Fibroblast of lung (primary cell): ENCODE data around the gene PSTPIP2. TPM values are rescaled to one million over a fixed set of nuclear protein-coding genes. Genes with fewer than 3 reads are reported as not detected.

Experiments
- DNase-seq, 2 donors: peaks; one replicate each; pipeline versions ENCODE4 v3.0.0 to v3.0.0-alpha.2; 2010; ENCODE audit warnings: low read depth in 2 of 2
- H2AFZ ChIP-seq: 2 replicates; pipeline ENCODE4 v1.5.1; 2012; ENCODE audit warnings: low read length, control low read depth, inconsistent platforms
- H3K27ac ChIP-seq: 2 replicates; pipeline ENCODE4 v1.5.1; 2011; ENCODE audit warnings: low read length, control low read depth; ENCODE audit not compliant: insufficient read depth
- H3K27me3 ChIP-seq: 2 replicates; pipeline ENCODE4 v1.5.1; 2011; ENCODE audit warnings: mild to moderate bottlenecking, low read length; ENCODE audit not compliant: control insufficient read depth, insufficient read depth
- H3K36me3 ChIP-seq: 2 replicates; pipeline ENCODE4 v1.5.1; 2011; ENCODE audit warnings: low read length; ENCODE audit not compliant: control insufficient read depth, insufficient read depth
- H3K4me1 ChIP-seq: 2 replicates; pipeline ENCODE4 v1.5.1; 2011; ENCODE audit warnings: low read length; ENCODE audit not compliant: control insufficient read depth, insufficient read depth; ENCODE audit errors: extremely low read depth
- H3K4me2 ChIP-seq: 2 replicates; pipeline ENCODE4 v1.5.1; 2011; ENCODE audit warnings: low read length, control low read depth; ENCODE audit not compliant: insufficient read depth; ENCODE audit errors: extremely low read depth
- H3K4me3 ChIP-seq, 4 experiments: fragments of 200-600 bp in 1 of 4; sonication (generic) in 1 of 4; replicated peaks in 1 of 4; 2 replicates each; pipeline ENCODE4 v1.5.1; 2011 to 2016; ENCODE audit warnings: low read length in 4 of 4, low read depth in 3 of 4, mild to moderate bottlenecking in 3 of 4, control low read depth in 2 of 4, inconsistent platforms in 1 of 4, mixed read lengths in 1 of 4; ENCODE audit not compliant: insufficient read depth in 1 of 4; ENCODE audit errors: control extremely low read depth in 1 of 4
- H3K79me2 ChIP-seq: 2 replicates; pipeline ENCODE4 v1.5.1; 2012; ENCODE audit warnings: mild to moderate bottlenecking, low read length, inconsistent platforms; ENCODE audit not compliant: control insufficient read depth, insufficient read depth
- H3K9ac ChIP-seq: 2 replicates; pipeline ENCODE4 v1.5.1; 2011; ENCODE audit warnings: mild to moderate bottlenecking, low read length, control low read depth; ENCODE audit not compliant: insufficient read depth
- H3K9me3 ChIP-seq: 2 replicates; pipeline ENCODE4 v1.5.1; 2012; ENCODE audit warnings: low read depth, low read length; ENCODE audit not compliant: control insufficient read depth, insufficient read depth
- H4K20me1 ChIP-seq: 2 replicates; pipeline ENCODE4 v1.5.1; 2011; ENCODE audit warnings: low read length; ENCODE audit not compliant: control insufficient read depth, insufficient read depth; ENCODE audit errors: extremely low read depth
- EZH2 ChIP-seq: IDR thresholded peaks from 2 replicates; pipeline ENCODE4 v1.5.1; 2012; ENCODE audit warnings: low read length, control low read depth, mild to moderate bottlenecking; ENCODE audit errors: missing control alignments
- polyA plus RNA-seq, 2 donors: library from polyadenylated mRNA; depleted of rRNA in 1 of 2; stranded (reverse) in 1 of 2; unstranded in 1 of 2; fragments of >200 nt; gene quantifications; 2 replicates each; pipeline ENCODE4 v1.2.1, GENCODE V29; 2011 to 2012; ENCODE audit warnings: missing spikeins in 1 of 2
- total RNA-seq: library from RNA; depleted of rRNA; stranded (reverse); fragments of >200 nt; gene quantifications from 2 replicates; pipeline ENCODE4 v1.2.1, GENCODE V29; 2014
- TF ChIP-seq, protein P1 (sequence below), 2 donors: IDR thresholded peaks in 1 of 2; conservative IDR thresholded peaks in 1 of 2; 1 replicate in 1 of 2; 2 replicates in 1 of 2; pipeline ENCODE4 v1.5.1; 2011 to 2012; ENCODE audit warnings: low read length in 2 of 2, control low read depth in 1 of 2, inconsistent platforms in 1 of 2, low read depth in 1 of 2, mild to moderate bottlenecking in 1 of 2

The PSTPIP2 gene
- total and polyA plus RNA-seq, 2 donors (not counting 1 experiment from before 2014, with no cell fraction given), result 13.4 to 18.4 TPM

- H3K4me3 ChIP-seq, result no peak overlapping the region
- H3K36me3 ChIP-seq, result peaks cover 7% of the 10 kb centered on the region
- TF ChIP-seq EZH2, result no peak
- TF ChIP-seq, protein P1, sequence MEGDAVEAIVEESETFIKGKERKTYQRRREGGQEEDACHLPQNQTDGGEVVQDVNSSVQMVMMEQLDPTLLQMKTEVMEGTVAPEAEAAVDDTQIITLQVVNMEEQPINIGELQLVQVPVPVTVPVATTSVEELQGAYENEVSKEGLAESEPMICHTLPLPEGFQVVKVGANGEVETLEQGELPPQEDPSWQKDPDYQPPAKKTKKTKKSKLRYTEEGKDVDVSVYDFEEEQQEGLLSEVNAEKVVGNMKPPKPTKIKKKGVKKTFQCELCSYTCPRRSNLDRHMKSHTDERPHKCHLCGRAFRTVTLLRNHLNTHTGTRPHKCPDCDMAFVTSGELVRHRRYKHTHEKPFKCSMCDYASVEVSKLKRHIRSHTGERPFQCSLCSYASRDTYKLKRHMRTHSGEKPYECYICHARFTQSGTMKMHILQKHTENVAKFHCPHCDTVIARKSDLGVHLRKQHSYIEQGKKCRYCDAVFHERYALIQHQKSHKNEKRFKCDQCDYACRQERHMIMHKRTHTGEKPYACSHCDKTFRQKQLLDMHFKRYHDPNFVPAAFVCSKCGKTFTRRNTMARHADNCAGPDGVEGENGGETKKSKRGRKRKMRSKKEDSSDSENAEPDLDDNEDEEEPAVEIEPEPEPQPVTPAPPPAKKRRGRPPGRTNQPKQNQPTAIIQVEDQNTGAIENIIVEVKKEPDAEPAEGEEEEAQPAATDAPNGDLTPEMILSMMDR (conservative IDR thresholded peaks at IDR 0.05 in 1 of 2, IDR thresholded peaks at IDR 0.05 in 1 of 2; ENCODE audit: low read depth in 1 of 2, low read length in 2 of 2), result no peak
- H2AFZ ChIP-seq, result no peak overlapping the region
- H3K4me2 ChIP-seq, result no peak overlapping the region
- peak overlapping the region; percentile 9 for H3K27ac ChIP-seq
- peaks cover 65% of the 10 kb centered on the region for H3K79me2 ChIP-seq
- peak in 1 of 2 donors; percentile 59 for DNase-seq
- H4K20me1 ChIP-seq, result no peaks in the 10 kb centered on the region
- H3K9ac ChIP-seq, result no peak overlapping the region
- no peaks in the 10 kb centered on the region for H3K9me3 ChIP-seq
- peaks cover 48% of the 10 kb centered on the region for H3K4me1 ChIP-seq
- H3K27me3 ChIP-seq, result no peaks in the 10 kb centered on the region
These were observed 113.3 kb downstream of the PSTPIP2 start for GRCh38 chr18:45958730-45959129.

DNA sequence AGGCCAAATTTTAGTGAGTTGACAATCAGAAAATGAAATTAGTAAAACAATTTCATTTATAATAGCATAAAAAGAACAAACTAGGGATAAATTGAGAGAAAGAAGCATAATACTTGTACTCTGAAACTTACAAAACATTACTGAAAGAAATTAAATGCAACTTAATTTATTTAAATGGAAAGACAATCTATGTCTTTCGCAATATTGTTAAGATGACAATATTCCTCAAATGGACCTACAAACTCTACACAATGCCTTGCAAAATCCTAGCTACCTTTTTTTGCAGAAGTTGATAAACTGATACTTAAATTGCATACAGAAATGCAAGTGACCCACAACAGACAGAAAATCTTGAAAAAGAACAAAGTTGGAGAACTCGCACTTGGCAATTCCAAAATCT lies 114.0 kb downstream of the PSTPIP2 start:
- Histone ChIP-seq H3K27ac (peak overlapping the region; percentile 55), H3K4me2 (no peak overlapping the region), H3K9me3 (no peaks in the 10 kb centered on the region), H3K4me1 (peaks cover 53% of the 10 kb centered on the region), H3K79me2 (peaks cover 68% of the 10 kb centered on the region), H3K9ac (no peak overlapping the region), H4K20me1 (no peaks in the 10 kb centered on the region), H2AFZ (no peak overlapping the region), H3K36me3 (peaks cover 11% of the 10 kb centered on the region), H3K4me3 (no peak overlapping the region), H3K27me3 (no peaks in the 10 kb centered on the region)
- DNase-seq, result no peak
- no peak for TF ChIP-seq EZH2
- TF ChIP-seq, protein P1 (conservative IDR thresholded peaks at IDR 0.05 in 1 of 2, IDR thresholded peaks at IDR 0.05 in 1 of 2; ENCODE audit: low read depth in 1 of 2, low read length in 2 of 2), result no peak

GRCh38 chr18:45957100-45957499 lies 115.0 kb downstream of the PSTPIP2 start:
- Histone ChIP-seq H3K27me3 (no peaks in the 10 kb centered on the region), H3K9ac (no peak overlapping the region), H3K4me1 (peaks cover 51% of the 10 kb centered on the region), H3K9me3 (no peaks in the 10 kb centered on the region), H3K27ac (peak overlapping the region; percentile 55), H4K20me1 (no peaks in the 10 kb centered on the region), H3K79me2 (peaks cover 71% of the 10 kb centered on the region), H3K4me2 (peak overlapping the region; percentile 7), H3K36me3 (peaks cover 11% of the 10 kb centered on the region), H2AFZ (no peak overlapping the region), H3K4me3 (no peak overlapping the region)
- no peak for TF ChIP-seq EZH2
- TF ChIP-seq, protein P1 (conservative IDR thresholded peaks at IDR 0.05 in 1 of 2, IDR thresholded peaks at IDR 0.05 in 1 of 2; ENCODE audit: low read depth in 1 of 2, low read length in 2 of 2), result no peak
- DNase-seq, result peak; percentile 82 to 83
